K562 (cell line): ENCODE results near the gene CPLX3. TPM values are rescaled to one million over a fixed set of nuclear protein-coding genes. Genes with fewer than 3 reads are reported as not detected.
A peak's percentile ranks its signal among the peaks of the same experiment; 100 is the strongest.

Source experiments
- CBX1 ChIP-seq: sonication (generic); IDR thresholded peaks from 2 replicates; pipeline ENCODE4 v1.6.1; 2016; ENCODE audit warnings: antibody characterized with exemption, low read depth, mild to moderate bottlenecking
- CEBPB ChIP-seq: fragments of 450-650 bp; IDR thresholded peaks from 2 replicates; pipeline ENCODE4 v1.6.1; 2016; ENCODE audit warnings: missing genetic modification characterization, missing compliant biosample characterization
- FOS ChIP-seq: IDR thresholded peaks from 3 replicates; pipeline ENCODE4 v1.6.1; 2011; ENCODE audit not compliant: insufficient read length; ENCODE audit errors: extremely low read depth
- FOXJ3 ChIP-seq: sonication (generic); formaldehyde crosslinking; IDR thresholded peaks from 2 replicates; pipeline ENCODE4 v1.4.0; 2020; ENCODE audit warnings: mild to moderate bottlenecking, missing genetic modification reagents
- HMBOX1 ChIP-seq: sonication (generic); IDR thresholded peaks from 2 replicates; pipeline ENCODE4 v1.6.1; 2016
- JUNB ChIP-seq: fragments of 450-650 bp; formaldehyde crosslinking; conservative IDR thresholded peaks from 2 replicates; pipeline ENCODE4 v1.4.0; 2020; ENCODE audit warnings: mild to moderate bottlenecking
- KLF16 ChIP-seq: IDR thresholded peaks from 2 replicates; pipeline ENCODE4 v1.6.1; 2016; ENCODE audit warnings: antibody characterized with exemption
- MBD2 ChIP-seq: sonication (generic); IDR thresholded peaks from 2 replicates; pipeline ENCODE4 v1.6.1; 2016; ENCODE audit warnings: low read depth, borderline replicate concordance
- PPARD ChIP-seq: fragments of 250-450 bp; sonication (Bioruptor Pico); IDR thresholded peaks from 2 replicates; pipeline ENCODE4 v1.8.0; 2022; ENCODE audit warnings: inconsistent platforms, mild to moderate bottlenecking, moderate library complexity
- RB1 ChIP-seq: fragments of 450-650 bp; IDR thresholded peaks from 2 replicates; pipeline ENCODE4 v1.6.1; 2017; ENCODE audit warnings: low read depth, mild to moderate bottlenecking
- SAP30 ChIP-seq: fragments of 200-600 bp; sonication (generic); IDR thresholded peaks from 2 replicates; pipeline ENCODE4 v1.6.1; 2012; ENCODE audit warnings: borderline replicate concordance, low read depth, mild to moderate bottlenecking, moderate library complexity, low read length, control low read depth, inconsistent platforms; ENCODE audit not compliant: insufficient read depth, poor library complexity, severe bottlenecking
- TOE1 ChIP-seq, 2 experiments: fragments of 450-650 bp in 1 of 2; sonication (generic) in 1 of 2; formaldehyde crosslinking in 1 of 2; IDR thresholded peaks; 2 replicates each; pipeline versions ENCODE4 v1.7.1 to v1.8.0; 2016 to 2022; ENCODE audit warnings: borderline replicate concordance in 2 of 2, mild to moderate bottlenecking in 2 of 2, antibody characterized with exemption in 1 of 2, inconsistent platforms in 1 of 2, low read depth in 1 of 2, missing genetic modification reagents in 1 of 2, moderate library complexity in 1 of 2
- ZNF133 ChIP-seq: fragments of 250-450 bp; sonication (Bioruptor Pico); IDR thresholded peaks from 2 replicates; pipeline ENCODE4 v1.4.0; 2020; ENCODE audit warnings: mild to moderate bottlenecking
- ZNF146 ChIP-seq: IDR thresholded peaks from one replicate; pipeline ENCODE4 v1.6.1; 2018; ENCODE audit warnings: missing compliant biosample characterization; ENCODE audit not compliant: unreplicated experiment
- ZNF354B ChIP-seq: fragments of 250-450 bp; sonication (Bioruptor Pico); IDR thresholded peaks from 2 replicates; pipeline ENCODE4 v1.4.0; 2020
- ZNF644 ChIP-seq: fragments of 200-800 bp; sonication (Bioruptor generic); IDR thresholded peaks from 2 replicates; pipeline ENCODE4 v1.6.1; 2016; ENCODE audit warnings: low read depth, missing genetic modification characterization, missing compliant biosample characterization
- ZNF740 ChIP-seq, 3 experiments: fragments of 200-800 bp in 1 of 3; sonication (Bioruptor generic) in 1 of 3; sonication (generic) in 1 of 3; formaldehyde crosslinking in 1 of 3; IDR thresholded peaks; 2 replicates each; pipeline versions ENCODE4 v1.6.1 to v1.8.0; 2016 to 2022; ENCODE audit warnings: mild to moderate bottlenecking in 2 of 3, missing compliant biosample characterization in 2 of 3, missing genetic modification characterization in 2 of 3, missing genetic modification reagents in 1 of 3
- ZNF79 ChIP-seq: fragments of 250-450 bp; sonication (Bioruptor Pico); IDR thresholded peaks from 2 replicates; pipeline ENCODE4 v1.4.0; 2020; ENCODE audit warnings: low read depth, mild to moderate bottlenecking, moderate library complexity
- polyA plus RNA-seq, 8 experiments: library from polyadenylated mRNA; depleted of rRNA in 4 of 8; stranded (reverse) in 5 of 8; unstranded in 3 of 8; fragments of >200 nt; fragmentation: Nextera tagmentation in 2 of 8; fragmentation: Illumina TruSeq in 1 of 8; extraction: Ambion mirVana in 2 of 8; extraction: Trizol in 1 of 8; gene quantifications; 2 replicates each; pipeline versions ENCODE4 v1.2.1 to v1.2.3, GENCODE V29; 2011 to 2014; ENCODE audit warnings: inconsistent platforms in 1 of 8, missing spikeins in 1 of 8
- total RNA-seq, 7 experiments: library from RNA; depleted of rRNA in 6 of 7; stranded (reverse); fragments of >200 nt in 6 of 7; fragmentation: Illumina TruSeq in 2 of 7; extraction: Trizol in 2 of 7; gene quantifications; 2 replicates each; pipeline versions ENCODE4 v1.2.1 to v1.2.3, GENCODE V29; 2011 to 2021; ENCODE audit warnings: low replicate concordance in 1 of 7
- TF ChIP-seq, protein P1 (sequence below), 2 experiments: IDR thresholded peaks in 1 of 2; conservative IDR thresholded peaks in 1 of 2; 2 replicates each; pipeline ENCODE4 v1.6.1; 2016; ENCODE audit warnings: low read depth in 2 of 2, mild to moderate bottlenecking in 1 of 2, missing compliant biosample characterization in 1 of 2, missing genetic modification characterization in 1 of 2, moderate library complexity in 1 of 2
- TF ChIP-seq, protein P2 (sequence below): fragments of 200-800 bp; sonication (Bioruptor generic); IDR thresholded peaks from 2 replicates; pipeline ENCODE4 v1.6.1; 2017; ENCODE audit warnings: missing genetic modification characterization, missing compliant biosample characterization

Gene CPLX3
- total and polyA plus RNA-seq, 9 of the 15 experiments (the other 6 are each of a cell fraction or from before 2014, with no cell fraction given), result not detected

- TF ChIP-seq HMBOX1 (no peak; the same call in 1 of the 2 replicates), ZNF354B (CRISPR knock-in tag) (no peak), JUNB (CRISPR knock-in tag) (no peak), PPARD (CRISPR knock-in tag) (no peak), ZNF79 (no peak), ZNF740 (CRISPR knock-in tag; IDR thresholded peaks at IDR 0.05) (0 out of 2 replicates have a peak, but pooled peaks have one; percentile 39), ZNF740 (tag; IDR thresholded peaks at IDR 0.05) (no peak), SAP30 (peak; percentile 66), FOS (no peak), ZNF644 (tag) (no peak), CEBPB (tag) (no peak), RB1 (peak; percentile 98), CBX1 (peak; percentile 9; the same call in 1 of the 2 replicates), ZNF133 (no peak), KLF16 (peak; percentile 24; the same call in 1 of the 2 replicates), FOXJ3 (CRISPR knock-in tag) (no peak), MBD2 (no peak), TOE1 (IDR thresholded peaks at IDR 0.05; ENCODE audit: borderline replicate concordance) (peak; percentile 82; the same call in 1 of the 2 replicates), TOE1 (CRISPR knock-in tag; IDR thresholded peaks at IDR 0.05; ENCODE audit: borderline replicate concordance, low read depth) (peak; percentile 85; the same call in 1 of the 2 replicates), ZNF146 (CRISPR knock-in tag) (no peak)
- TF ChIP-seq, protein P1, sequence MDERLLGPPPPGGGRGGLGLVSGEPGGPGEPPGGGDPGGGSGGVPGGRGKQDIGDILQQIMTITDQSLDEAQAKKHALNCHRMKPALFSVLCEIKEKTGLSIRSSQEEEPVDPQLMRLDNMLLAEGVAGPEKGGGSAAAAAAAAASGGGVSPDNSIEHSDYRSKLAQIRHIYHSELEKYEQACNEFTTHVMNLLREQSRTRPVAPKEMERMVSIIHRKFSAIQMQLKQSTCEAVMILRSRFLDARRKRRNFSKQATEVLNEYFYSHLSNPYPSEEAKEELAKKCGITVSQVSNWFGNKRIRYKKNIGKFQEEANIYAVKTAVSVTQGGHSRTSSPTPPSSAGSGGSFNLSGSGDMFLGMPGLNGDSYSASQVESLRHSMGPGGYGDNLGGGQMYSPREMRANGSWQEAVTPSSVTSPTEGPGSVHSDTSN (CRISPR knock-in tag; IDR thresholded peaks at IDR 0.05; ENCODE audit: low read depth), result peak; percentile 86
- TF ChIP-seq, protein P1 (tag; conservative IDR thresholded peaks at IDR 0.05; ENCODE audit: low read depth), result peak; percentile 93
- TF ChIP-seq, protein P2, sequence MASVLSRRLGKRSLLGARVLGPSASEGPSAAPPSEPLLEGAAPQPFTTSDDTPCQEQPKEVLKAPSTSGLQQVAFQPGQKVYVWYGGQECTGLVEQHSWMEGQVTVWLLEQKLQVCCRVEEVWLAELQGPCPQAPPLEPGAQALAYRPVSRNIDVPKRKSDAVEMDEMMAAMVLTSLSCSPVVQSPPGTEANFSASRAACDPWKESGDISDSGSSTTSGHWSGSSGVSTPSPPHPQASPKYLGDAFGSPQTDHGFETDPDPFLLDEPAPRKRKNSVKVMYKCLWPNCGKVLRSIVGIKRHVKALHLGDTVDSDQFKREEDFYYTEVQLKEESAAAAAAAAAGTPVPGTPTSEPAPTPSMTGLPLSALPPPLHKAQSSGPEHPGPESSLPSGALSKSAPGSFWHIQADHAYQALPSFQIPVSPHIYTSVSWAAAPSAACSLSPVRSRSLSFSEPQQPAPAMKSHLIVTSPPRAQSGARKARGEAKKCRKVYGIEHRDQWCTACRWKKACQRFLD (CRISPR knock-in tag), result peak; percentile 89
These were observed 16.4 kb downstream of the CPLX3 start, which contains the start of gene ULK3 (continued) for GRCh38 chr15:74842581-74843444.
